HG03135 (cell line): ENCODE measurements around the gene CDH4.

Source experiments
- ATAC-seq: cut with Tn5 transposase; IDR thresholded peaks from one replicate; pipeline ENCODE4 v1.9.1; 2021; ENCODE audit warnings: mild to moderate bottlenecking, moderate library complexity; ENCODE audit not compliant: unreplicated experiment

CDH4 gene

DNA sequence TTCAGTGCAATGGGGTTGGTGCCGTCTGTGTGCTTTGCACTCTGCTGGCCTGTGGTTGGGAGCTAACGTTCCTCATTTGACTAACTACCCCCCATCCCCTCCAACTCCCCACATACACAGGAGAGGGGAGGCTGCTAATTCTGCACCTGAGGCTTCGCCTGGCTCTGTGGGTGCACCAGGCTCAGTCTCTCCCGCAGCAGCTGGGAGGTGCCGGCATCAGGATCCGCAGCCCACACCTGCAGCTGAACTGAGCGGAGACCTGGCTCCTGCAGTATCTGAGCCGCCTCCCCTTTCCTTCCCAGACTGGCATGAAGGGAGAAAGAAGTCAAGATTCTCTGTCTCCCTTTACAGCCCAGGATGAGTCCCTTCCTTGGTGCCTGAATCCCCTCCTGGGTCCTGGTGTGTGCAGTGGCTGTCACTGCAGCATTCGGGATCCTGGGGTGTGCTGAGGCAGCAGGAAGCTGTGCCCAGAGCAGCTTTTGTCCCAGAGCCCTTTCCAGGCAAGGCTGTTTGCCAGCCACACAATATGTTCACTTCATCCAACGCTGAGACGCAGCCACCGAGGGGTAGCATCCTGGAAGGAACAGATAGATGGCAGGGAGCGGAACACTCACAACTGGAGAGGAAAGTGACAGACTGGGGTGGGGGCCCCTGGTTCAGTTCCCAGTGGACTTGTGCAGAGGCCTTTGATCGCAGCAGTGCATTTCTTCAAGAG lies 70.2 kb downstream of the CDH4 start:
- no peak for ATAC-seq

DNA sequence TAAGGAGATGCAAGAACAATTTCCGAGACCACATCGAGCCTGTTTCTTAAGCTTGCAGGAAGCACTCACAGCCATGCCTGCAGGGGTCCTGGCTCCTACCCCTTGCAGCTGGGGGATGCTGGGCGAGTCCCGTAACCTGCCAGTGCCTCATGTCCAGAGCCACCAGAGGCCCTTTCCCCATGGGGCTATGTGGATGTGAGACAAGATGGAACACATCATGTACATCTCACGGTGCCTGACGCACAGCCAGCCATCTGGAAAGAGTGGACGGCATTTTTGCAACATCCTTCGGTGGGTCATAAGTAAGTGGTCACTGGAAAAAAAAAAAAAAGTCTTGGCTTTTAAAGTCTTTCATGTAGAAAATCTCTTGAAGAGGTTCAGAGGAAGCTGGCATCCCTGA lies 72.8 kb downstream of the CDH4 start:
- no peak for ATAC-seq

DNA sequence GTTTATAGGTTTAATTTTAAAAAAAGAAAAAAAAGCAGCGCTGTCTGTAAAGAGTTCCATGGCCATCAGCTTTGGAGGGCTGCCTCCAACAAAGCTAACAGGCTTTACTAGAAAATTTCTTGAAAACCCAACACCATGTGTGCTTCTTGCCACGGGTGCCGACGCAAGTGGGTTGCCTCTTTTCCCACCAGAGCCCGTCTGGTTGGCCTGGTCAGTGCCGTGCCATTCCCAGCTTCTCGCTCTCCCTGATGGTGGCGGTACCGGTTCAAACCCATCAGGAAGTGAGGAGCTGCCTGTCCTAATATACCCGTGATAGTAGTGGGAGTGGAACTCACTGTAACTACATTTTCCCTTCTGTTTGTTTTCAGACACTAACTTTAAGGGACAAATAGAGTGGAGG lies 73.7 kb downstream of the CDH4 start:
- no peak for ATAC-seq

- no peak for ATAC-seq
Observed at GRCh38 chr20:61328911-61329558, 77.0 kb downstream of the CDH4 start.

DNA sequence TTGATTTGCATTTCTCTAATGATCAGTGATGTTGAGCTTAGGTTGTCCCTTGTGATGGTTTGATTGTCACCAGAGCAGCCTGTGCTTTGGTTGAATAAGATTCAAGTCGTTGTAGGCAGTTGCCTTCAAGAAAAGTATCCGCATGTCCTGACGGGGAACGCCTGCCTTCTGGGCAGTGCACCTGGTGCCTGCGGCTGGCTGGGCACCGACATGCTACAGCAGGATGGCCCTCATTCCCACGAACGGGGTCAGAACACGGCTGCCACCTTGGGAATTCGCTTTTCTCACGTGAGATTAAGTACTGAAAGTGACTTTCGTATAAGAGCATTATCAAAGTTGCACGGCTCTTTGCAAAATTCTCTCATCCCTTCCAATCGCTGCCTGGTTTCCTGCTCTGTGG lies 78.4 kb downstream of the CDH4 start:
- no peak for ATAC-seq

DNA sequence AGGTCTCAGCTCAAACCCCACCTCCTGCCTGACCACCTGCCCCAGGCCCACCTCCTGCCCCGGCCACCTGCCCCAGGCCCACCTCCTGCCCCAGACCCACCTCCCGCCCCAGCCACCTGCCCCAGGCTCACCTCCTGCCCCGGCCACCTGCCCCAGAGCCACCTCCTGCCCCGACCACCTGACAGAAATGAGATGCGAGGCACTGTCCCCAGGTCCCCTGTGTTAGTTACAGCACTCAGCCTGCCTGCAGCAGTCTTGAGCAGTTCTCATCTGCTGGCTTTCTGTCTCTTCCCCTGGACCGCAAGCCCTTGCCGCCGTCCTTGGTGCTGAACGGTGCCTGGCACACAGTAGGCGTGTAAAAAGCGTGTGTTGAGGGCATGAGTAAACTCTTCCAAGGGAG lies 79.5 kb downstream of the CDH4 start:
- no peak for ATAC-seq

DNA sequence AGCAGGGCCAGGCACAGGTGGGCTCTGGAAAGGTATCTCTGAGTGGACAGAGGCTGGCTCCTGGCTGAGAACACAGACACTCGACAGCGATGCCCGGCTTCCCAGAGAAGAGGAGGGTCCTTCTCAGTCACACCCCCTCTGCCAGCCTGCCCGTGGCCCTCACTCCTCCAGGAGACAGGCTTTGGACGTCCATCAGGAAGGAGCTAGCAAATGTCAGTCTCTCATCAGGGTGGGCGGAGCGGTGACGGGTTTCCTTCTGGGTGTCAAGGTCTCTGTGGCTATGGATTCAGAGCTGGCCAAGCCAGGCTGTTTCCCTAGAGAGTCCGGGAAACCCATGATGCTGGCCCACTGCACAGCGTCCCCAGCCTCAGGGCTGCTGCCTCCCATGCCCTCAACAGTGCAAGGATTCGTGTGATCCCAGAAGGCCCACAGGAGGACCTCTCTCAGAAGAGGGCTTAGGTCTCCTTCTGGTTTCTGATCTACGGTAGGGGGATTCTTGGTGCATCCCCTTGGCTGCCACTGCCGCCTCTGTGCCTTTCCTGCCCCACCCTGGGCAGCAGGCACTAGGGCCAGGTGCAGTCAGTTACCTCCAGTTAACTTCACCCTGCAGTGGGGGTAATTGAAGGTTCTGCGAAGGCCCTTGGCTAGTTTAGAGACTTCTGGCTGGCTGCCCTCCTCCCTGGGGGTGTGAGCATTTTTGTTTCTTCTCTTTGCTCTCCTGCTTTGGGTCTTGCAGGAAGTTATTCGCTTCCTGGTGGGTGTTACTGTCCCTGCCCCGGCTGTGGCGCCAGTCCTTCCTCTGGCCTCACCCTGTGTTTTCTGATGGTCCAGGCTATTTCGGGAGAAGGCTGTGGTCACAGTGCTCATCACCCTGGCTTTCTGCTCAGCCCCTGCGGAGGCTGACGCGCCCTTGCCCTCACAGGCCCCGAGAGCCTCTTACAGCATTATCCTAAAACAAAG lies 80.2 kb downstream of the CDH4 start:
- no peak for ATAC-seq

DNA sequence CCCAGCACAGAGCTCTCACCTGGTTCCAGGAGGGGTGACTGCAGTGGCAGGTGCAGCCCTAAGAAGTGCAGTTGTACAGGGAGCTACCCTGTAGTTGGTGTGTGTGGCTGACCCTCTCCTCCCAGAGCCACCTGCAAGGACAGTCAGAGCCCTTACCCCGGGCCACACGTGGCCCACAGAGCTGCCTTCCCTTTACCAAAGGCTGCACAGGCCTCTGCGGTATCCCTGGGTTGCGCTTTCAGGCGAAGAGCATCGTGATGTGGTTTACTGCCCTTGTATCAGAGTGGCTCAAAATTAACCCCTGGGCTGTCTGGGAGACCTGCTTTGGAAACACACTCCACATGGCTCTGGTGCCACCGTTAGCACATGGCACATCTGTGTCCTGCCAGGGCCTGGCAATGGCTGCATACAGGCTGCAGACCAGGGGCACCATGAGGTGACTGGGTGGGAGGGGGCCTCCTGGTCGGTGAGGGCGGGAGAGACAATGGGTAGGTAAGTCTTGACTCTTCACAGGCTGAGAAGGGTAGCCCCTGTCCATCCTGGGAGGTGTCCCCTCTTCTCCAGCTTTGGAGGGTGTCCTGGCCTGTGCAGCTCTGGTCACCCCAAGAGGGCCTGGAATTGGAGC lies 81.5 kb downstream of the CDH4 start:
- ATAC-seq = no peak

GRCh38 chr20:61340157-61340556 lies 88.1 kb downstream of the CDH4 start:
- no peak for ATAC-seq

DNA sequence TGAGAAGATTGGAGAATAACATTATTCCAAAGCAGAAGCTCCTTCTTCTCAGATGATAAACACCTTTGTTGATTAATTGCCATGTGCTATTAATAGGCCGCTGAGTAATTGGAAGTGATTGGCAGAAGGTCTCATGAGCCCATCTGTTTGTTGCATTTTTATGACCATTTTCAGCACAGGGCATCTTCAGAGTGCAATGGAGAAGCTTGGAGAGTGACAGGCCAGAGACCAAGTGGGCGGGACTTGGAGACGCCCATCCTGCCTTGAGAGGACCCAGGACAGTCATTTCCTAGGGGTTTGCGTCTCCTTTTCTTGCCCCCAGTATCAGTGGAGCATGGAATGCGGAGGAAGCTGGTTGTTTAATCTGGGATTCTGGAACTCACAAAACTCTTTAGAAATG lies 89.5 kb downstream of the CDH4 start:
- no peak for ATAC-seq

- ATAC-seq = no peak
Observed at GRCh38 chr20:61343934-61344333, 91.9 kb downstream of the CDH4 start.

DNA sequence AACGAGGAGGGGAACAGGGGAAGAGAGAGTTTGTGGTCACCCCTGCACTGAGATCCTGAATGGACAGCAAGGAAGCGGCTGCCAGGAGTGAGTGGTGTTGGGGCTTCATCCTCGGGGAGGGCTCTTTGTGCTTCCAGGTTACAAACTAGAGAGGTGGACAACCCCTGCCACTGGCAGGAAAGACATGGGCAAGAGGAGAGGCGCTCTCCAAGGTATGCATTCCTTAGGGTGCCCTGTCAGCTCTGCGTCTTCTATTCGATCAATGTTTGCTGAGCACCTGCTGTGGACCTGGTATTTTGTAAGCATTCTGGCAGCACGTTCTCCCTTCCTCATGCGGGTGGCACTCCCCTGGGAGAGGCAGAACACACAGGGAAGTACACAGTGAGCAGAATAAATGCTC lies 93.6 kb downstream of the CDH4 start:
- ATAC-seq = no peak

DNA sequence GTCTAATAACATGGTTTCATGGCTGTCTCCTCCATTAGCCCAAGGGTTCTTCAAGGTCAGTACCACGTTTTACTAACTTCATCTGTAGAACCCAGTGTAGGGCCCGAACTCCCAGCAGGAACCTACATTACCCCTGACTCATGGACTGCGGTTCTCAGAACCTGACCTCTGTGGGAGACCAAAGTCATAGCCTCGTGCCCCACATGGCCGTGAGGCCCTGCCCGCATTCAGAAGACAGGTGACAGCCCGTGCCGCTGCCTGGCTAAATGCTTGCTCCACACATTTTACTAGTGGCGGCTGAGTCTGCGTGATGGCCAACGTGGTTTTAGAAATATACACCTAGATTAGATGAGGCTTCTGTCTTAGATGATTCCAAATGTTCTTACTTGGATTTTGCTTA lies 94.9 kb downstream of the CDH4 start:
- no peak for ATAC-seq

DNA sequence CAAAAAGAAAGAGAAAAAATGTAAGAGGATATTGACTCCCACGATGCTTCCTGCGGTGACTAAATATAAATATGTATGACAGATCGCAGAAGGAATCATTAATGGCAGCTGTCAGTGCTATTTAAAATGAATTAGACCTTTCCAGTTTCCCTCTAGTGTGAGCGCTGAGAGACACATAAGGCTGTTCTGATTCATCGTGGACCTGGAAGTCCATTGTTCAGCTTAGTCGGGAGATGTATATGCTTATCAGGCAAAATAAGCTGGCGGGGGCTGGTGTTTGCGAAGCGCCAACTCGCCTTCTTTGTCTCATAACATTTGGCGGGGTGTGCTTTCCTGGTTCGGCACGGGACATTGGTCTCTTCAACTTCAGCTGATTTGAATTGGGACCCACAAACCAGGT lies 95.4 kb downstream of the CDH4 start:
- no peak for ATAC-seq

GRCh38 chr20:61349447-61350165 lies 97.5 kb downstream of the CDH4 start:
- ATAC-seq = no peak

- ATAC-seq = no peak
Observed at GRCh38 chr20:61350500-61351250, 98.6 kb downstream of the CDH4 start.

- ATAC-seq = no peak
Observed at GRCh38 chr20:61352346-61353260, 100.5 kb downstream of the CDH4 start.

GRCh38 chr20:61353261-61354000 lies 101.4 kb downstream of the CDH4 start:
- no peak for ATAC-seq
